Raji (cell line): ENCODE results near the gene ATP1B3.

Source experiments
- POLR2A ChIP-seq: IDR thresholded peaks from 2 replicates; pipeline ENCODE4 v1.6.1; 2011; ENCODE audit warnings: low read depth, low read length, control low read depth; ENCODE audit not compliant: insufficient read depth

ATP1B3 gene

DNA sequence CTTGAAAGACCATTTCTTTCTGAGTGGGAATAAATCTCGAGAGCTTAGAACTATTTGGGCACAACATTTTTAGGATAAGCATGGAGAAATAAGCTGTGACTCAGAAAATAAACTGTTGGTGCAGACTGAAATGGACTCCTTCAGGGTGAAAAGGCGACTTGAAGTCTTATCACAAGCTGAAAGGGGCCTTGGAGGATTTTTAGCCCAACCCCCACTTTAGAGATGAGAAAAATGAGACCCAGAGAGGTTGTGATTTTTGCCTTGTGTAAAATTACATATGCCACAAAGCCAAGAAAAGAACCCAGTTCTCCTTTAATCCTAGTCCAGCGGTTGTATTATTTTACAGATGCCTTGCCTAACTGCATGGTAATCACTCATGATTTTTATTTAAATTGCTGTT, 1.5 kb downstream of the ATP1B3 start:
- TF ChIP-seq POLR2A = no peak

DNA sequence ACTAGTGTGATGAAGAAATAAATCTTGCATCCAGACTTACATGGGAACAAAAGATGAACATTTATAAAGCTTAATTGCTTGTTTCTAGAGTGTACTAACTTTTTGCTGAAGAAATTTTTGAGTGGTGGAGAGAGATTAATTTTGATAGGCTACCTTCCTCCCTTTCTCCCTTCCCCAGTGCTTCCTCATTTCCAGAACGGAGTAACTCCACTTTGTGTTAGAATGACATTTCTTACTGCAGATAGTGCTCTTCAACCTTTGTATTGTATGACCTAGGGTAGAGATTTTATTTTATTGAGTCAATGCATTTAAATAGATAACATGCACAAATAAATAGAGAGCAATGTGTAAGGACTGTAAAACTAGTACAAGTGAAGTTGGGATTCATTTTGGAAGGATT, 1.9 kb downstream of the ATP1B3 start:
- no peak for TF ChIP-seq POLR2A

DNA sequence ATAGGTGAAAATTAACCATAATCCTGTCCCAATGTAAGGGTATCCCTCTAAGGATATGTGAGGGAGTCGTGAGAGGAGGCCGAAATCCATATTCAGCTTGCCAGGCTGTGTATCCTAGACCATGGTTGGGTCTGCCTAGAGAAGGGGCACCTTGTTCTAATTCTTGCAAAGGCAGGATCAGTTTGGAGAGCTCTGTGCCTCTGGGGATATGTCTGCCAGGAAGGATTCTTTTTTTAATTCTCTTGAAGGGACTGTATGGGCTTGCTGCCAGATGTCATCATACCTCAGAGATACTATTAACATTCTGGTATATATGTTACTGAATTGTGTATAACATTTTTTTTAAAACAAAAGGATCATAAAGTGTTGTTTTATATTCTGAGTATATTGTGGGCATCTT, 2.4 kb downstream of the ATP1B3 start:
- no peak for TF ChIP-seq POLR2A

DNA sequence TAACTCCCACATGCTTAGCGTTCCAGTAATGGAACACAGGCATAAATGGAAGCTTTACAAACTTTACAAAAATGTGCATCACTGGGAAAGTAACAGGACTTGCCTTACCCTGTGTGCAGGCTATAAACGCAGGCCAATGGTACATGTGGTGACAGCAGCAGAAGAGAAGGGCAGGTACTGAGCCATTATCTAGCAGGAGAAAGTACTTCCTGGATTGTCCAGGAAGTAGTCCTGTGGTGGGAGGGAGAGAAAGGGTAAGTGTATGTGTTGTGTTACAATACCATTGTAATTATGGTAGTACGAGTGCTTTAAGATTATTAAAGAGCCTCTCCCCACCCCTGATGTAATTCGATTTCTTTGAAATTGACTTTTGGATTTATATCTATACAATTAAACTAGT, 5.3 kb downstream of the ATP1B3 start:
- TF ChIP-seq POLR2A = no peak

GRCh38 chr3:141887051-141887450, 10.6 kb downstream of the ATP1B3 start:
- TF ChIP-seq POLR2A = no peak

DNA sequence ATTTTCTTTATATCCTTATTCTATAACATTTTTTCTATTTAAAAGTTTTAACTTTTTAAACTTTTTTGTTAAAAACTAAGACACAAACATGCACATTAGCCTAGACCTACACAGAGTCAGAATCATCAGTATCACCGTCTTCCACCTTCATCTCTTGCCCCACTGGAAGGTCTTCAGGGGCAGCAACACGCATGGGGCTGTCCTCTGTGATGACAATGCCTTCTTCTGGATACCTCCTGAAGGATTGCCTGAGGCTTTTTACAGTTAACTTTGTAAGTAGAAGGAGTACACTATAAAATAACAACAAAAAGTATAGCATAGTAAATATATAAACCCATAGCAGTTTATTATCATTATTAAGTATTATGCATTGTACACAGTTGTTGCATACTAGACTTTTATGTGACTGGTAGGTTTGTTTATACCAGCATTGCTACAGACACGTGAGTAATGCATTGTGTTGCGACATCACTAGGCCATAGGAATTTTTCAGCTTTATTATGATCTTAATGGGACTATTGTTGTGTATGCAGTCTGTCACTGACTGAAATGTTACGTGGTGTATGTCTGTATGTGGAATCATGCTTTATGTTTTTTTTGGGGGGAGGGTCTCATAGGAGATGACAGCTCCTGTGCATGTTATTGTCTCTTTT, 18.2 kb downstream of the ATP1B3 start:
- no peak for TF ChIP-seq POLR2A

GRCh38 chr3:141895731-141896130, 19.3 kb downstream of the ATP1B3 start:
- TF ChIP-seq POLR2A = no peak

DNA sequence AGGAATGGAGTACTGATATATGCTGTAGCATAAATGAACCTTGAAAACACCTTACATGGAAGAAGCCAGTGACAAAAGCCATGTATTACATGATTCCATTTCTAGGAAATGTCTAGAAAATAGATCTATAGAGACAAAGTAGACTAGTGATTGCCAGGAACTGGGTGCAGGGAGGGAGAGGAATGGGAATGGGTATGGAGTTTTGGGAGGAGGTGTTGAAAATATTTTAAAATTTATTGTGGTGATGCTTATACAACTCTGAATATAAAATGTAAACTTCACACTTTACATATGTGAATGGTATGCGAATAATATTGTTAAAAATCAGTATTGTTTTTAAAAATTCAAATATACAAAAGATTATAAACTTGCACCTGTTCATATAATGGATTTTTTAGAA, 22.5 kb downstream of the ATP1B3 start:
- TF ChIP-seq POLR2A = no peak

- no peak for TF ChIP-seq POLR2A
Measured at GRCh38 chr3:141900343-141900742, 23.9 kb downstream of the ATP1B3 start.

- no peak for TF ChIP-seq POLR2A
Measured at GRCh38 chr3:141901914-141902313, 25.5 kb downstream of the ATP1B3 start.

- TF ChIP-seq POLR2A = no peak
Measured at GRCh38 chr3:141904203-141904602, 27.8 kb downstream of the ATP1B3 start.

DNA sequence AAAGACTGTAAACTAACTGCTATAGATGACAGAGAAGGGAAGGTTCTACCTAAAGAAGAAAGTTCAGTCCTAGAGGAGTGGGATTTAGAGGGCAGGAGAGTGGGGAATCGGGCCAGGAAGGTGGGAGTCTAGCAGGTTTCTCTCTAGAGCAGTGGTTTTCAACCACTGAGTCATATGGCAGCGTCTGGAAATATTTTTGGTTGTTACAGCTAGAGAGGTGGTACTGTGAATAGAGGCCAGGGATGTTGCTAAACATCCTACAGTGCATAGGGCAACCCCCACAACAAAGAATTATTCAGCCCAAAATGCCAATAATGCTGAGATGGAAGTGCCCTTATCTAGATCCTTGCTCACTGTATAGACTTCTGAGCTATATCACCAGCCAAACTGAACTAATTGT, 28.7 kb downstream of the ATP1B3 start:
- no peak for TF ChIP-seq POLR2A

DNA sequence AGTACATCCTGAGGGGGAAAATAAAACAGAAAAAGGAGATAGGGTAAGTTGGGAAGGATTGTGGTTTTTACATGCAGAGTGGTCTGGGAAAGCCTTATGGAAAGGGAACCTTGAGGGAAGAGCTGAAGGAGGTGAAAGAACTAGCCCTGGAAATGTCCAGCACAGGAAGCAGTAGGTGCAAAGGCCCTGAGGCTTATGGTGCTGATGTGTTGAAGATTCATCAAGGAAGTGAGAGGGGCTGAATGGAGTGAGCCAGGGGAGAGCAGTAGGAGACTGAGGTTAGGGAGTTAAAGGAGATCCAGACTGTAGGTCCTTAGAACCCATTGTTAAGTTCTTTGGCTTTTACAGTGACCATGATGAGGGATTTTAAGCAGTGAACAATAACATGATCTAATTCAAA, 33.0 kb downstream of the ATP1B3 start:
- TF ChIP-seq POLR2A = no peak

DNA sequence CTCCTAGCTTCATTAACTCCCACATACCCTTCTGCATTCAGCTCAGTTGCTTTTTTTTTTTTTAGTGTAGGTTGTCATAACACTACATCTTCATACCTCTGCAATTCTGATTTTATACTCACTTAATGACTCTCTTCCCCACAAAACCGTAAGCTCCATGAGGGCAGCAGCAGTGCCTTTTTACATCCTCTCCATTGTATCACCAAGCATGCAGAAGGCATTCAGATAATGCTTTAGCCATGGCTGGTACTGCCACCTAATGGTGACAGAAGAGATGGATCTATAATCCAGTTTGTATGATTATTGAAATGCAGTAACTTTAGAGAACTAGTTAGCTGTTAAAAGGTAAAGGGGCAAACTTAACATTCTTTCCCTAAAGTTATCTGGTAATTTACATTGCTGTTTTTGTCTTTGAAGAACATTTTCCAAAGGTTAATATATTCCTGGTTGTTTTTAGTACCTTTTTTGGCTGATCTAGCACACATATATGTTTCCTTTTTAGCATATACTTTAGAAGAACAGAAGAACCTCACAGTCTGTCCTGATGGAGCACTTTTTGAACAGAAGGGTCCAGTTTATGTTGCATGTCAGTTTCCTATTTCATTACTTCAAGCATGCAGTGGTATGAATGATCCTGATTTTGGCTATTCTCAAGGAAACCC, 36.8 kb downstream of the ATP1B3 start:
- no peak for TF ChIP-seq POLR2A

GRCh38 chr3:141914311-141914710, 37.9 kb downstream of the ATP1B3 start:
- TF ChIP-seq POLR2A = no peak

- TF ChIP-seq POLR2A = no peak
Measured at GRCh38 chr3:141915016-141915415, 38.6 kb downstream of the ATP1B3 start.

DNA sequence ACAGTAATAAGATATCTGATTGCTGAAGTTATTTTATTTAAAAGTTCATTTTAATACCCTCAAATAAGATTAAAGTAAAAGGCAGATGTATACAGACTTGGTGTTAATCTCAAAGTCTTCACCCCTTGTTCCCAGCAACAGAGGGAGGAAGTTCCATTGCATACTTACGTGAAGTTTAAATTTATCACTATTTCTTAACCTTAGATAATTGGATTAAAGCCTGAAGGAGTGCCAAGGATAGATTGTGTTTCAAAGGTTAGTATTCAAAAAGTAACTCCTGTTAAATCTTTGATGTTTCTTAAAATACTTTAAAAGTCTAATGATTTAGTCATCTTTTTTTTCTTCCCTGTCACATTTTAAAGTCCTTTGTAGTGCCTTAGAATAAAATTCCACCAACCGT, 39.3 kb downstream of the ATP1B3 start:
- TF ChIP-seq POLR2A = no peak
